ENCODE measurements around the gene CCDC157.

GRCh38 chr22:30421695-30422480, 65.1 kb downstream of the CCDC157 start:
- no peak for TF ChIP-seq ESRRG (CRISPR knock-in tag; IDR thresholded peaks at IDR 0.05)
- TF ChIP-seq RARB (CRISPR knock-in tag; IDR thresholded peaks at IDR 0.05), result no peak
- no peak for TF ChIP-seq CSDC2 (CRISPR knock-in tag; IDR thresholded peaks at IDR 0.05)
- no peak for TF ChIP-seq TSHZ2 (CRISPR knock-in tag; IDR thresholded peaks at IDR 0.05)
- TF ChIP-seq ISL1 (CRISPR knock-in tag; IDR thresholded peaks at IDR 0.05), result no peak
- TF ChIP-seq ZFP3 (CRISPR knock-in tag; IDR thresholded peaks at IDR 0.05), result no peak
- TF ChIP-seq PATZ1 (CRISPR knock-in tag; IDR thresholded peaks at IDR 0.05; ENCODE audit: borderline replicate concordance), result no peak

Data from SK-N-SH treated with all-trans-retinoic acid at 6 μM for 48 hours (cell line).